Gastrocnemius medialis (tissue), 4 donors: ENCODE results near the gene GABRG3. TPM values are rescaled to one million over a fixed set of nuclear protein-coding genes. Genes with fewer than 3 reads are reported as not detected.

Experiments
- ATAC-seq, 2 donors: fragments of 150-250 bp; one replicate each; pipeline ENCODE4 v1.9.1; 2016
- DNase-seq, 2 donors: peaks; one replicate each; pipeline ENCODE4 v3.0.0-alpha.2; 2019
- H3K27ac ChIP-seq, 4 donors: fragments of 200-600 bp; sonication (generic); 1 replicate in 1 of 4; 2 replicates in 3 of 4; pipeline ENCODE4 v1.5.1; 2016 to 2018; ENCODE audit warnings: mild to moderate bottlenecking in 2 of 4, moderate library complexity in 1 of 4
- H3K27me3 ChIP-seq, 3 donors: fragments of 200-600 bp; sonication (generic) in 2 of 3; 1 replicate in 1 of 3; 2 replicates in 2 of 3; pipeline versions ENCODE4 v1.5.1 to v1.6.0; 2016 to 2019; ENCODE audit warnings: mild to moderate bottlenecking in 1 of 3, moderate library complexity in 1 of 3
- H3K36me3 ChIP-seq, 2 donors: fragments of 200-600 bp; sonication (generic) in 1 of 2; one replicate each; pipeline ENCODE4 v1.5.1; 2017 to 2018
- H3K4me1 ChIP-seq, 2 donors: fragments of 200-600 bp; sonication (generic) in 1 of 2; one replicate each; pipeline ENCODE4 v1.5.1; 2016 to 2017; ENCODE audit warnings: mild to moderate bottlenecking in 2 of 2
- H3K4me3 ChIP-seq, 4 donors: fragments of 200-600 bp; sonication (generic) in 3 of 4; 1 replicate in 1 of 4; 2 replicates in 3 of 4; pipeline ENCODE4 v1.5.1; 2016 to 2019; ENCODE audit warnings: mild to moderate bottlenecking in 2 of 4
- H3K9me3 ChIP-seq, 3 donors: fragments of 200-600 bp; sonication (generic) in 2 of 3; 1 replicate in 1 of 3; 2 replicates in 2 of 3; pipeline ENCODE4 v1.5.1; 2016 to 2019
- POLR2A ChIP-seq, 2 donors: fragments of 450-650 bp; IDR thresholded peaks; one replicate each; pipeline ENCODE4 v1.6.1; 2017; ENCODE audit warnings: antibody characterized with exemption in 2 of 2, mild to moderate bottlenecking in 2 of 2, moderate library complexity in 2 of 2
- in situ Hi-C, 4 donors: fragments of 200-750 bp; cut with MboI; loops; one replicate each; pipeline versions ENCODE4 v1.15.0 to v1.8.0; 2017; ENCODE audit warnings: low sequenced_read_pairs in 4 of 4
- intact Hi-C: fragments of 100-400 bp; cut with DNase I; formaldehyde crosslinking; loops from one replicate; pipeline ENCODE4 v1.15.1; 2023; ENCODE audit warnings: low total_unique reads
- total RNA-seq, 4 donors: library from RNA; depleted of rRNA; stranded (reverse); fragments of >200 nt; gene quantifications; one replicate each; pipeline versions ENCODE4 v1.1.0 to v1.2.3, GENCODE V29; 2016
- TF ChIP-seq, protein P1 (sequence below), 5 experiments: fragments of 450-650 bp in 3 of 5; fragments of 200-600 bp in 2 of 5; sonication (generic) in 2 of 5; IDR thresholded peaks in 4 of 5; conservative IDR thresholded peaks in 1 of 5; 1 replicate in 4 of 5; 2 replicates in 1 of 5; pipeline ENCODE4 v1.5.1; 2016 to 2019; ENCODE audit warnings: antibody characterized with exemption in 5 of 5, mild to moderate bottlenecking in 3 of 5, moderate library complexity in 3 of 5

GABRG3 gene
- total RNA-seq, 4 donors from 2014 or later, result not detected

DNA sequence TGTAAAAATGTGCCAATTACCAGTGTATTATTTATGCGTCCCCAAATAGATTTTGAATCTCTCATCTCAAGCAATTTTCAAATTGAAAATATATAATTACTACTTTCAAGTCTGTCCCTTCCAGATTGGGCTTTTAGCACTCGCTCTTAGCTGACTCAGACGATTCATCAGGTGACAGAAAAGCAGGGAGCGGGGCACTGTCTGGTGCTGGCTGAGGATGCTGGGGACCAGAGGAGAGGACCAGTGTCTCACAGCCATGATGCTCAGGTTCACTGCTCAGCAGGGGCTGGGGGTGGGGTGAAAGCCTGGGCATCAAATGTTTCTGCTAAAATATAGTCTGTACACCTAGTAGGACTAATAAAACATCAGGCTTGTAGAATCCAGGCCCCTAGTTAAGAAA, 199.9 kb downstream of the GABRG3 start:
- Histone ChIP-seq H3K9me3 (no peaks in the 10 kb centered on the region), H3K36me3 (no peaks in the 10 kb centered on the region), H3K27me3 (no peaks in the 10 kb centered on the region), H3K4me1 (no peaks in the 10 kb centered on the region), H3K4me3 (no peak overlapping the region), H3K27ac (no peak overlapping the region)
- TF ChIP-seq, protein P1, sequence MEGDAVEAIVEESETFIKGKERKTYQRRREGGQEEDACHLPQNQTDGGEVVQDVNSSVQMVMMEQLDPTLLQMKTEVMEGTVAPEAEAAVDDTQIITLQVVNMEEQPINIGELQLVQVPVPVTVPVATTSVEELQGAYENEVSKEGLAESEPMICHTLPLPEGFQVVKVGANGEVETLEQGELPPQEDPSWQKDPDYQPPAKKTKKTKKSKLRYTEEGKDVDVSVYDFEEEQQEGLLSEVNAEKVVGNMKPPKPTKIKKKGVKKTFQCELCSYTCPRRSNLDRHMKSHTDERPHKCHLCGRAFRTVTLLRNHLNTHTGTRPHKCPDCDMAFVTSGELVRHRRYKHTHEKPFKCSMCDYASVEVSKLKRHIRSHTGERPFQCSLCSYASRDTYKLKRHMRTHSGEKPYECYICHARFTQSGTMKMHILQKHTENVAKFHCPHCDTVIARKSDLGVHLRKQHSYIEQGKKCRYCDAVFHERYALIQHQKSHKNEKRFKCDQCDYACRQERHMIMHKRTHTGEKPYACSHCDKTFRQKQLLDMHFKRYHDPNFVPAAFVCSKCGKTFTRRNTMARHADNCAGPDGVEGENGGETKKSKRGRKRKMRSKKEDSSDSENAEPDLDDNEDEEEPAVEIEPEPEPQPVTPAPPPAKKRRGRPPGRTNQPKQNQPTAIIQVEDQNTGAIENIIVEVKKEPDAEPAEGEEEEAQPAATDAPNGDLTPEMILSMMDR (IDR thresholded peaks at IDR 0.05 in 4 of 5, conservative IDR thresholded peaks at IDR 0.05 in 1 of 5), result no peak
- TF ChIP-seq POLR2A (IDR thresholded peaks at IDR 0.05), result no peak
- ATAC-seq, result no peak
- intact Hi-C loops (no loop called here), in situ Hi-C loops (no loop called here)
- DNase-seq, result no peak

DNA sequence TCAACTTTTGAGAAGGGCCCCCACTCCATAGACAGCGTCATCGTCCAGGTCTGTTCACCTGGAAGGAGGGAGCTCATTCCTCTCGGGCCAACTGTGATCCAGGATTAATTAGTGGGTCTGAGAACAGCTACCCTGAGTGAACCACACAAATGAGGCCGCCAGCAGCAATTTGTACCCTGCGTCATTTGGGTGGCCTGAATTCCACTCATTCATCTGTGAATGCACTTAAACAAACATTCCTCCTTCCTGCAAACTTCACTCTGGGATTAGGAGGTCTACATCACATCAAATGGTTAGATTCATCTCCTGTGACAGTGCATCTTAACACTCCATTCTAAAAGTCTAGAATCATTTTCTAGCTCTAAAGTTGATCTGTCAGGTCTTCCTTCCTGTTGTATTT, 201.8 kb downstream of the GABRG3 start:
- intact Hi-C loops (no loop called here), in situ Hi-C loops (no loop called here)
- TF ChIP-seq, protein P1 (IDR thresholded peaks at IDR 0.05 in 4 of 5, conservative IDR thresholded peaks at IDR 0.05 in 1 of 5), result no peak
- no peak for TF ChIP-seq POLR2A (IDR thresholded peaks at IDR 0.05)
- ATAC-seq (no peak), DNase-seq (no peak)
- no peaks in the 10 kb centered on the region for H3K27me3 ChIP-seq
- H3K36me3 ChIP-seq, result no peaks in the 10 kb centered on the region
- H3K4me3 ChIP-seq, result no peak overlapping the region
- no peaks in the 10 kb centered on the region for H3K4me1 ChIP-seq
- no peak overlapping the region for H3K27ac ChIP-seq
- no peaks in the 10 kb centered on the region for H3K9me3 ChIP-seq

DNA sequence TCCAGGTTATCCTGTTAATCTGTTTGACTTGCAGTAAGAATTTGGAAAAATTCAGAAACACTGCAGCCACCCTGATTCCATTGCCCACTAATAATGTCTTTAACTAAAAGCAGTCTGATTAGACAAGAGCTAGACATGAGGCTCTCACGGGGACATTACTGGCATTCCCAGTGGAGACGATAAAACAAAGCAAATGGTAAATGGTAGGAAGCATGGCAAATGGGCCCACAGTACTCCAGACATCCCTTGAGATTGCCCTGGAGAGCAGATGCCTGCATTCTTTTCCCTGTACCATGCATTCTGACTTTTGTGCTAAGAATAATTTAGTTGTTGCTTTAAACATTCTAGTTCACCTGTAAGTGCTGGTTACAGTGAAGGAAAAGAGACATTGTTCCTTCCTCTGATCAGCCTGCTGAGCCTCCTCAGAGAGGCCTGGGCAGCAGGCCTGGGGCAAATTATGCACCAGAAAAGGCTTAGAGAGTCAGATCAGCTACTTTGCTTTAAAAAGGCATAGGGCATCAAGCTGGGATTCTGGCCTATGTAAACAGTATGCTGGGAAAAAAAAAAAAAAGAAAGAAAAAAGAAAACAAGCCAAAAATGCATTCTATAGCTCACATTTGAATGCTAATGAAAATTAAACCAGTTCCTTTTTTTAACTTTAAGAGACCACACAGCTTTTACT, 204.6 kb downstream of the GABRG3 start:
- Histone ChIP-seq H3K27ac (no peak overlapping the region), H3K36me3 (no peaks in the 10 kb centered on the region), H3K4me3 (no peak overlapping the region), H3K4me1 (no peaks in the 10 kb centered on the region), H3K9me3 (no peaks in the 10 kb centered on the region), H3K27me3 (no peaks in the 10 kb centered on the region)
- TF ChIP-seq POLR2A (IDR thresholded peaks at IDR 0.05), result no peak
- TF ChIP-seq, protein P1 (IDR thresholded peaks at IDR 0.05 in 4 of 5, conservative IDR thresholded peaks at IDR 0.05 in 1 of 5), result no peak
- no peak for ATAC-seq
- intact Hi-C loops (no loop called here), in situ Hi-C loops (no loop called here)
- no peak for DNase-seq

DNA sequence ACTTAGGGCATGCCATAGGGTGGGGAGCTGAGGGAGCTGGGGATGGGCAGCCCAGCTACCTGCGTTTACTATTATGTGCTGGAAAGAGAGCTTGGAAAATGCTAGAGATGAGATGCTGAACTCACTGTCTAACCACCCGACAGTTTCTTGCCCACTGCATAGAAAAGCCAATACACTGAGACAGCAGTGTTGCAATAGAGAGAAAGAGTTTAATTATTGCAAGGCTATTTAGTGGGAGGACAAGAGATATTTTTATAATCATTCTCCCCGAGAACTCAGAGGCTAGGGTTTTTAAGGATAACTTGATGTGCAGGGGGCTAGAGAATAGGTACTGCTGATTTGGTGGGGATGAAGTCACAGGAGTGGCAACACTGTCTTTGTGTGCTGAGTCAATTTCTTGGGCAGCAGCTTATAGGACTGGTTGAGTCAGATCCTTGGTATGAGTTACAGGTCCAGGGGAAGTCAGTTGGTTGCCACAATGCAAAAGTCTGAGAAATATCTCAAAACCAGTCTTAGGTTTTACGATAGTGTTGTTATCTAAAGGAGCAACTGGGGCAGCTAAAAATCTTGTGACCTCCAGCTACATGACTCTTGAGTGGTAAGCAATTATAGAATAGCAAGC, 205.9 kb downstream of the GABRG3 start:
- no peak for TF ChIP-seq POLR2A (IDR thresholded peaks at IDR 0.05)
- TF ChIP-seq, protein P1 (IDR thresholded peaks at IDR 0.05 in 4 of 5, conservative IDR thresholded peaks at IDR 0.05 in 1 of 5), result no peak
- Histone ChIP-seq H3K4me1 (no peaks in the 10 kb centered on the region), H3K9me3 (no peaks in the 10 kb centered on the region), H3K27ac (no peak overlapping the region), H3K36me3 (no peaks in the 10 kb centered on the region), H3K27me3 (no peaks in the 10 kb centered on the region), H3K4me3 (no peak overlapping the region)
- DNase-seq, result no peak
- no peak for ATAC-seq
- in situ Hi-C loops (no loop called here), intact Hi-C loops (no loop called here)
